Spleen (tissue), 11 donors: ENCODE data around the gene EMC6. TPM values are rescaled to one million over a fixed set of nuclear protein-coding genes. Genes with fewer than 3 reads are reported as not detected.

ENCODE experiments used
- DNase-seq: peaks from one replicate; pipeline ENCODE4 v3.0.0-alpha.2; 2020
- H3K27ac ChIP-seq, 8 donors: fragments of 200-600 bp; sonication (generic) in 7 of 8; 1 replicate in 4 of 8; 2 replicates in 4 of 8; pipeline versions ENCODE4 v1.5.0 to v1.8.0; 2016 to 2021; ENCODE audit warnings: inconsistent platforms in 4 of 8, mild to moderate bottlenecking in 4 of 8, moderate library complexity in 1 of 8
- H3K27me3 ChIP-seq, 7 donors: fragments of 200-600 bp; sonication (generic) in 6 of 7; replicated peaks in 1 of 7; 1 replicate in 4 of 7; 2 replicates in 3 of 7; pipeline versions ENCODE4 v1.5.0 to v1.8.0; 2016 to 2021; ENCODE audit warnings: inconsistent platforms in 3 of 7, mild to moderate bottlenecking in 1 of 7
- H3K36me3 ChIP-seq, 6 donors: fragments of 200-600 bp; sonication (generic) in 5 of 6; 1 replicate in 4 of 6; 2 replicates in 2 of 6; pipeline versions ENCODE4 v1.5.0 to v1.8.0; 2016 to 2021; ENCODE audit warnings: inconsistent platforms in 2 of 6
- H3K4me1 ChIP-seq, 6 donors: fragments of 200-600 bp; sonication (generic) in 5 of 6; 1 replicate in 3 of 6; 2 replicates in 3 of 6; pipeline versions ENCODE4 v1.5.0 to v1.8.0; 2016 to 2021; ENCODE audit warnings: inconsistent platforms in 3 of 6
- H3K4me3 ChIP-seq, 8 donors: fragments of 200-600 bp; sonication (generic) in 7 of 8; 1 replicate in 4 of 8; 2 replicates in 4 of 8; pipeline versions ENCODE4 v1.5.0 to v1.8.0; 2016 to 2021; ENCODE audit warnings: inconsistent platforms in 4 of 8, mild to moderate bottlenecking in 4 of 8, moderate library complexity in 2 of 8
- H3K9me3 ChIP-seq, 8 donors: fragments of 200-600 bp; sonication (generic) in 7 of 8; 1 replicate in 4 of 8; 2 replicates in 4 of 8; pipeline versions ENCODE4 v1.5.0 to v1.8.0; 2016 to 2021; ENCODE audit warnings: inconsistent platforms in 4 of 8
- POLR2A ChIP-seq, 3 donors: fragments of 450-650 bp; IDR thresholded peaks; one replicate each; pipeline ENCODE4 v1.5.1; 2017; ENCODE audit warnings: antibody characterized with exemption in 3 of 3, mild to moderate bottlenecking in 1 of 3
- POLR2AphosphoS5 ChIP-seq, 3 donors: sonication (generic); formaldehyde crosslinking; IDR thresholded peaks; one replicate each; pipeline ENCODE4 v1.5.1; 2017; ENCODE audit warnings: antibody characterized with exemption in 3 of 3
- WGBS, 5 donors: extraction: QIAGEN DNeasy Blood & Tissue Kit in 3 of 5; methylation state at CpG; one replicate each; pipeline versions ENCODE4 v1.1.5 to v1.1.7; 2013 to 2018; 5-methylcytosine and 5-hydroxymethylcytosine counted together
- intact Hi-C: fragments of 100-400 bp; cut with DNase I; formaldehyde crosslinking; loops from one replicate; pipeline ENCODE4 v1.15.0; 2023; ENCODE audit warnings: low total_unique reads
- polyA plus RNA-seq, 3 donors: library from polyadenylated mRNA; stranded (reverse); fragments of 200-250 nt; gene quantifications; one replicate each; pipeline ENCODE4 v1.2.1, GENCODE V29; 2013
- total RNA-seq, 7 donors: library from RNA; depleted of rRNA in 3 of 7; stranded (reverse); fragments of >200 nt in 3 of 7; fragmentation: NEBNext Ultra II Directional in 4 of 7; extraction: Animal tissue kit (Norgen Biotek cat#: 25700) in 4 of 7; gene quantifications; one replicate each; pipeline versions ENCODE4 v1.1.0 to v1.2.1, GENCODE V29; 2016 to 2021
- TF ChIP-seq, protein P1 (sequence below), 11 experiments: fragments of 200-600 bp in 7 of 11; fragments of 450-650 bp in 4 of 11; sonication (generic) in 4 of 11; IDR thresholded peaks in 8 of 11; conservative IDR thresholded peaks in 3 of 11; 1 replicate in 7 of 11; 2 replicates in 4 of 11; pipeline versions ENCODE4 v1.4.0 to v1.8.0; 2016 to 2021; ENCODE audit warnings: antibody characterized with exemption in 11 of 11, inconsistent platforms in 4 of 11, mild to moderate bottlenecking in 1 of 11
- donor health status: healthy with polysubstance abuse.
- donor health status: DM: no; HTN: no; CAD: no; lungs with moderate emphysema.
- donor health status: DM: no; HTN: no; CAD: no.
- donor health status: Bipolar disorder and iron deficiency.
- donor health status: healthy.
- donor health status: DM: no; HTN: no; CAD: no.
- donor health status: DM: yes; HTN: yes; CAD: no.

Gene EMC6
- total and polyA plus RNA-seq, 10 donors, result 6.0 to 85.3 (median 22.8) TPM

DNA sequence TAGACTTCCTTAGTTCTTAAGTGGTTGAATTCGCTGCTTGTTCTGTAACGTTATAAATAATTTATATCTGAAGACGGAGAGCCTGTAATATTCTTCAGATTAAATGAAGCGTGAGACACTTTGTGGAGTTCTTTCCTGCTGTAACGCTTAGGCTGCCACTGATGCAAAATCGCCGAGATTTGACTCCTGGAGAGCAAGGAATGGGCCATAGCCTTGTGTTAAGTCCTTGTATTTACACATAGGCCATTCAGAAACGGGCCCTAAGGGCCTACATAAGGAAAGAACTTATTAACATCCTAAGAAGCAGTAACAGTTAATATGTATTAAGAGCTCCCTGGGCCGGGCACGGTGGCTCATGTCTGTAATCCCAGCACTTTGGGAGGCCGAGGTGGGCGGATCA is 936 bp downstream of the EMC6 start:
- no peaks in the 10 kb centered on the region for H3K27me3 ChIP-seq
- 51 to 63% (median 57%) methylated on average over 12 of the region's 12 CpGs for WGBS, 5 donors
- TF ChIP-seq POLR2AphosphoS5 (IDR thresholded peaks at IDR 0.05), result no peak
- TF ChIP-seq, protein P1, sequence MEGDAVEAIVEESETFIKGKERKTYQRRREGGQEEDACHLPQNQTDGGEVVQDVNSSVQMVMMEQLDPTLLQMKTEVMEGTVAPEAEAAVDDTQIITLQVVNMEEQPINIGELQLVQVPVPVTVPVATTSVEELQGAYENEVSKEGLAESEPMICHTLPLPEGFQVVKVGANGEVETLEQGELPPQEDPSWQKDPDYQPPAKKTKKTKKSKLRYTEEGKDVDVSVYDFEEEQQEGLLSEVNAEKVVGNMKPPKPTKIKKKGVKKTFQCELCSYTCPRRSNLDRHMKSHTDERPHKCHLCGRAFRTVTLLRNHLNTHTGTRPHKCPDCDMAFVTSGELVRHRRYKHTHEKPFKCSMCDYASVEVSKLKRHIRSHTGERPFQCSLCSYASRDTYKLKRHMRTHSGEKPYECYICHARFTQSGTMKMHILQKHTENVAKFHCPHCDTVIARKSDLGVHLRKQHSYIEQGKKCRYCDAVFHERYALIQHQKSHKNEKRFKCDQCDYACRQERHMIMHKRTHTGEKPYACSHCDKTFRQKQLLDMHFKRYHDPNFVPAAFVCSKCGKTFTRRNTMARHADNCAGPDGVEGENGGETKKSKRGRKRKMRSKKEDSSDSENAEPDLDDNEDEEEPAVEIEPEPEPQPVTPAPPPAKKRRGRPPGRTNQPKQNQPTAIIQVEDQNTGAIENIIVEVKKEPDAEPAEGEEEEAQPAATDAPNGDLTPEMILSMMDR (IDR thresholded peaks at IDR 0.05 in 8 of 11, conservative IDR thresholded peaks at IDR 0.05 in 3 of 11), result no peak
- no peak for TF ChIP-seq POLR2A (IDR thresholded peaks at IDR 0.05)
- intact Hi-C loops, result no loop called here
- no peak for DNase-seq
- H3K9me3 ChIP-seq, result no peaks in the 10 kb centered on the region
- H3K4me1 ChIP-seq, result peaks cover 15 to 57% (median 38%) of the 10 kb centered on the region in 6 donors
- peaks cover 0 to 32% (median 5%) of the 10 kb centered on the region in 6 donors for H3K36me3 ChIP-seq
- H3K27ac ChIP-seq, result peak overlapping the region in 5 of 8 donors; percentile 88 to 95 (median 92)
- peak overlapping the region; percentile 73 to 99 (median 88) for H3K4me3 ChIP-seq

DNA sequence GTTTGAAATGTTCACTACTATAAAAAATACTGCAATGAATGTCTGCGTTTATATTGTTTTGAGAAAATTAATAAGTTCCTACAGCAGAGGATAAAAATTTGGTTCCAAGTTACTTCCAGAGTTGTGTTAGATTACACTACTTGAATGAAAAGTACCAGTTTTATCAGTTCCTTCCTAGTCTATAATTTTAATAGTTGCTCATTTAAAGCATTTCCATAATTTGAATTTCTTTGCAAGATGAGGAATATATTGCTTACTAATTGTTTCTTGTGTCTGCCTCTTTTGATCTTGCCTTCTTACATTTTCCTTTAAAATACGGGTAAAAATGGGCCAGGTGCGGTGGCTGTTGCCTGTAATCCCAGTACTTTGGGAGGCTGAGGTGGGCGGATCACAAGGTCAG is 4.0 kb downstream of the EMC6 start:
- TF ChIP-seq POLR2AphosphoS5 (IDR thresholded peaks at IDR 0.05), result no peak
- no peak for TF ChIP-seq POLR2A (IDR thresholded peaks at IDR 0.05)
- TF ChIP-seq, protein P1 (IDR thresholded peaks at IDR 0.05 in 8 of 11, conservative IDR thresholded peaks at IDR 0.05 in 3 of 11), result no peak
- intact Hi-C loops, result no loop called here
- peaks cover 0 to 46% (median 12%) of the 10 kb centered on the region in 6 donors for H3K36me3 ChIP-seq
- peaks cover 7 to 40% (median 25%) of the 10 kb centered on the region in 6 donors for H3K4me1 ChIP-seq
- H3K27me3 ChIP-seq, result no peaks in the 10 kb centered on the region
- no peak overlapping the region for H3K27ac ChIP-seq
- H3K4me3 ChIP-seq, result no peak overlapping the region
- H3K9me3 ChIP-seq, result no peaks in the 10 kb centered on the region
- WGBS, 5 donors, result 89 to 95% (median 94%) methylated on average over 4 of the region's 4 CpGs
- DNase-seq, result no peak

DNA sequence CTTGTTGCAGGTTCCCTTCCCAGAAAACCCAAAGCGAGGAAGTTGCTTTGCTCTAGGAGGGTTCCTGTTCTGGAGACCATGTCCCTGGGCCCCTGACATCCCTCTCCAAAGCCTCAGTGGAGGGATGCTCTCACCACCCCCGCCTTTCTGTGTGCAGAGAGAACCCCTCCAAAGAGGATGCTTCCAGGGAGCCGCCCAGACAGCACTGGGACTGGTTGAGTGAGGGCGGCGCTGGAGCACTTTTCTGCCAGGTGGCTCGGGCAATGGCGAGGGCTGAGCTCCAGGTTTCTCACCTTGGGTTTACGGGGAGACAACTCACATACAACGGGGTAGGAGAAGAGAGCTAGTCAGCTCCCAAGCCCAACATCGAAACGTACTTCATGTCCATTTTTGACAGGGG is 7.3 kb downstream of the EMC6 start:
- Histone ChIP-seq H3K36me3 (peaks cover 0 to 62% (median 28%) of the 10 kb centered on the region in 6 donors), H3K27me3 (no peaks in the 10 kb centered on the region), H3K4me1 (peaks cover 0 to 30% (median 5%) of the 10 kb centered on the region in 6 donors), H3K27ac (no peak overlapping the region), H3K4me3 (no peak overlapping the region), H3K9me3 (no peaks in the 10 kb centered on the region)
- peak; percentile 27 to 60 (median 30) for TF ChIP-seq POLR2AphosphoS5 (IDR thresholded peaks at IDR 0.05)
- TF ChIP-seq, protein P1 (IDR thresholded peaks at IDR 0.05 in 8 of 11, conservative IDR thresholded peaks at IDR 0.05 in 3 of 11), result no peak
- DNase-seq, result no peak
- intact Hi-C loops, result no loop called here
- whole genome bisulfite sequencing, 5 donors, result 86 to 90% (median 89%) methylated on average over 11 of the region's 11 CpGs

DNA sequence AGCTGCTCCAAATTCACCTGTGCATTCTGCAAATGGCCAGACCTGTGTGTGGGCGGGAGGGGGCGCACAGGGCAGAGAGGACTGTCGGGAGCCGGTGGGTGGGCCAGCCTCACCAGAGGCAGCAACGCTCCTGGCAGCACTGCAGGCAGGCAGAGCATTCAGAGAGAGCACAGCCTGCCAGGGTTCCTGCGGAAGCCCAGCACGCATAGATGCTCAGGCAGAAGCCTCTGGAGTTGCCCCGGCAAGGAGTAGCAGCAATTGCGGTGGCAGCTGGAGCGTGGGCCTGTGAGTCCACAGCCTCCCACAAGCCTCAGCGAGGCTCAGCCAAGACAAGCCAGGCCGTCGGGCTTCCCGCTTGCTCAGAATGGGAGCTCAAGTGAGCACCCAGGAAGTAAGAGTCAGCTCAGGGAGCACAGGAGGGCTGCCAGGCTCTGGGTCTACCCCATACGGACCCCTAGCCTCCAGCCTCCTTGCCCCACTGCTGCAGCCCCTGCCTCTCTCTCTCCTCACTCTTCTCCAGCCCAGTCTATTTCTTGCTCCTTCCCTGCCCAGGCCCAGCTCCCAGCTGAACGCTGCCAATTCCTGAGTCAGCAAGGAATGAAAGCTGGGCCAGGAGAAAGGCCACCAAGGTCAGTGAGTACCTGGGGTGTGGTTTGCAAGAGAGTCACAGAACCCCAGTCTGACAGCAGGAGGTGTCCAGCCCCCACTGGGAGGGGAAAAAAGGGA is 9.6 kb downstream of the EMC6 start:
- Histone ChIP-seq H3K4me1 (peaks cover 0 to 43% (median 13%) of the 10 kb centered on the region in 6 donors), H3K27ac (no peak overlapping the region), H3K9me3 (no peaks in the 10 kb centered on the region), H3K27me3 (no peaks in the 10 kb centered on the region), H3K36me3 (peaks cover 0 to 66% (median 23%) of the 10 kb centered on the region in 6 donors), H3K4me3 (no peak overlapping the region)
- TF ChIP-seq POLR2AphosphoS5 (IDR thresholded peaks at IDR 0.05), result peak in 1 of 3 donors; percentile 66
- TF ChIP-seq POLR2A (IDR thresholded peaks at IDR 0.05), result no peak
- intact Hi-C loops, result no loop called here
- WGBS, 5 donors, result 76 to 90% (median 84%) methylated on average over 8 to 16 of the region's 16 CpGs
- no peak for DNase-seq
